ENCODE results near the gene BCKDHB. TPM values are rescaled to one million over a fixed set of nuclear protein-coding genes. Genes with fewer than 3 reads are reported as not detected.
A peak's percentile ranks its signal among the peaks of the same experiment; 100 is the strongest.

BCKDHB gene
- total RNA-seq, 1 donor from 2014 or later, result 37.2 TPM

DNA sequence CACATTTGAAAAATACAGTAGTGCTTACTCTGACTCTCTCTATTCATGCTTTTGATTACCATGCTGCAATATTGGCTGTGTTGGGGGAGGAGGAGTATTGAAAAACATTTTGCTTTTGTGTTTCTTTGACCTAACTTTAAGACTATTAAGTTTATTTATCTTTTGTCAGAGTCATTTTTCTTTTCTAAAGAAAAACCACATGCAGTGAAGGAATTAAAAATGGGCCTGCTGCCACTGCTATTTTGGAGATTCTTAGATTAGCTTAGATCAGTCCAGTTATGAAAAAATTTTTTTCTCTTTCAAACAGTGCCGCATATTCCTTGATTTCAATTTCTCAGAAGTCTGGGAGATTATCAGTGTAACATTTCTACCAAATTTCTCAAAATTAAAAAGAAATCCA, 36.1 kb downstream of the BCKDHB start:
- intact Hi-C loops (cut with micrococcal nuclease), result no loop called here
- no peaks in the 10 kb centered on the region for H3K36me3 ChIP-seq
- no peak overlapping the region for H3K4me3 ChIP-seq
- H3K27me3 ChIP-seq (ENCODE audit: low read depth), result no peaks in the 10 kb centered on the region
- no peaks in the 10 kb centered on the region for H3K9me3 ChIP-seq (replicated peaks)
- TF ChIP-seq, protein P1, sequence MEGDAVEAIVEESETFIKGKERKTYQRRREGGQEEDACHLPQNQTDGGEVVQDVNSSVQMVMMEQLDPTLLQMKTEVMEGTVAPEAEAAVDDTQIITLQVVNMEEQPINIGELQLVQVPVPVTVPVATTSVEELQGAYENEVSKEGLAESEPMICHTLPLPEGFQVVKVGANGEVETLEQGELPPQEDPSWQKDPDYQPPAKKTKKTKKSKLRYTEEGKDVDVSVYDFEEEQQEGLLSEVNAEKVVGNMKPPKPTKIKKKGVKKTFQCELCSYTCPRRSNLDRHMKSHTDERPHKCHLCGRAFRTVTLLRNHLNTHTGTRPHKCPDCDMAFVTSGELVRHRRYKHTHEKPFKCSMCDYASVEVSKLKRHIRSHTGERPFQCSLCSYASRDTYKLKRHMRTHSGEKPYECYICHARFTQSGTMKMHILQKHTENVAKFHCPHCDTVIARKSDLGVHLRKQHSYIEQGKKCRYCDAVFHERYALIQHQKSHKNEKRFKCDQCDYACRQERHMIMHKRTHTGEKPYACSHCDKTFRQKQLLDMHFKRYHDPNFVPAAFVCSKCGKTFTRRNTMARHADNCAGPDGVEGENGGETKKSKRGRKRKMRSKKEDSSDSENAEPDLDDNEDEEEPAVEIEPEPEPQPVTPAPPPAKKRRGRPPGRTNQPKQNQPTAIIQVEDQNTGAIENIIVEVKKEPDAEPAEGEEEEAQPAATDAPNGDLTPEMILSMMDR (IDR thresholded peaks at IDR 0.05; ENCODE audit: borderline replicate concordance), result no peak
- DNase-seq, result no peak
- peak overlapping the region; percentile 54 for H3K27ac ChIP-seq (replicated peaks)
- H3K4me1 ChIP-seq, result peaks cover 42% of the 10 kb centered on the region

DNA sequence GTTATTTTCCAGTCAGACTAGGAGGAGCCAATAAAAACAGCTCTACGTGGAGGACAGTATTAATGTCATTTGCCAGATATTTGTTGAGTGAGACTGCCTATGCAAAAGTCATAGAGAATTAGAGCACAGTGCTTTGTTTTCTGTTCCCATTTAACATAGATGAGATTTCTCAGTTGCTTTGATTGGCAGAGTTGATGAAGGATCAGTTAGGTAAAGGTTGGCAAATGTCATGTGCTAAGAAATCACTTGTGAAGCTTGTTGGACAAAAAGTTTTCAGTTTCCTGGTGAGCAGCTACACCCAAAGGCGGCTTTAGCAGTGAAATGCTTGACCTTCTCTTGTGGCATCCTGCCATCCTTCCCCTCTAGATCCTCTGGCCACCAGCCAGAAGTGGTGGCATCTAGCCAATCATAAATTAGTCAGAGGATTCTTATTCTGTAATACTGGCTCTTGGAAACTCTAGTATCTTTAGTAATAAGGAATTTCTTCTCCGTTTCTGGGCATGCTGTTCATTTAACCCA, 37.0 kb downstream of the BCKDHB start:
- DNase-seq, result peak; percentile 37
- Histone ChIP-seq H3K27me3 (ENCODE audit: low read depth) (no peaks in the 10 kb centered on the region), H3K9me3 (replicated peaks) (no peaks in the 10 kb centered on the region), H3K36me3 (no peaks in the 10 kb centered on the region), H3K4me1 (peaks cover 42% of the 10 kb centered on the region), H3K27ac (replicated peaks) (peak overlapping the region; percentile 54), H3K4me3 (peak overlapping the region; percentile 2)
- TF ChIP-seq, protein P1 (IDR thresholded peaks at IDR 0.05; ENCODE audit: borderline replicate concordance), result no peak
- intact Hi-C loops (cut with micrococcal nuclease), result no loop called here

DNA sequence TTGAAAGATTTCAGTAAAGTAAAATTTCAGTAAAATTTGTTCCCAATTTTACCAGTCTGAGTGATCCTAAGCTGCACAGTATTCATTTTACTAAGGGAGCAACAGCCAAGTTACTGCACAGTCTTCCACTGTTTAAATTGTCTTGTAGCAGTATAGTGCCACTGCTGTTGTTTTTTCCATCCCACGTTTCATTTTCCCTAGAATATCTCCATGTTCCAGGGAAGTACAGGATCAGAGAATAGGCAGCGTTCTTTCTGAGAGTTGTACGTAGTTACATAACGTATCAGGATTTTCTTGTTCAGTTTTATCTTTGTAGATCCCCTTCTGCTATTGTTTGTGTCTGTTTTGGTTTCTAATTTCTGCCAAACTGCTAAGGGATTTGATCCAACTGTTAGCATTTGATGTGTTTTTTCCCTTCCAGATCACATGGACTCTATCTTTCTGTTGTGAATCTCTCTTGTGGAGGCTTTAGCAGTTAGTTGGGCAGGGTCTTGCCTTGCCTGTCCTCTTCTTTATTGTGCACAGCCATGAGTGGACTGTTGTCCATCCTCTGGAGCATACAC, 38.4 kb downstream of the BCKDHB start:
- H3K27me3 ChIP-seq (ENCODE audit: low read depth), result no peaks in the 10 kb centered on the region
- H3K4me1 ChIP-seq, result peaks cover 42% of the 10 kb centered on the region
- no peak for DNase-seq
- intact Hi-C loops (cut with micrococcal nuclease), result no loop called here
- H3K4me3 ChIP-seq, result no peak overlapping the region
- H3K36me3 ChIP-seq, result no peaks in the 10 kb centered on the region
- no peak overlapping the region for H3K27ac ChIP-seq (replicated peaks)
- no peaks in the 10 kb centered on the region for H3K9me3 ChIP-seq (replicated peaks)
- TF ChIP-seq, protein P1 (IDR thresholded peaks at IDR 0.05; ENCODE audit: borderline replicate concordance), result no peak

DNA sequence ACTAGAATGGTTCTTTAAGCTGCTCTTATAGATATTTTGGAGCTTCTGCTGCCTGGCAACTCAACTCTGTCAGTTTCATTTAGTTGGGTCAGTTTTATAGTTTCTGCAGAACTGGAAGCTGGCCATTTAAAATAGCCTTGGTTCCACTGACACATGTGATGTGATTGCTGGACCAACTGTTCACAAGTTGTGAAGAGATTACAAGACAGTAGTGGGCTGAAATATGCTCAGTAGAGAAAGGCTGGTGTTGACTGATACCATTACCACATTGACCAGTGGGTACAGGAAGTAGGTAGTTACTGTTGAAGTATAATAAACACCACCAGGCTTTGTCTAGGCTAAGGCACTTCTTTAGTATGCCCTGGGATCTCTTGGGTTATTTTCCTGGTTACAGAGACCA, 39.0 kb downstream of the BCKDHB start:
- intact Hi-C loops (cut with micrococcal nuclease), result no loop called here
- Histone ChIP-seq H3K27me3 (ENCODE audit: low read depth) (no peaks in the 10 kb centered on the region), H3K9me3 (replicated peaks) (no peaks in the 10 kb centered on the region), H3K4me1 (peaks cover 42% of the 10 kb centered on the region), H3K4me3 (no peak overlapping the region), H3K27ac (replicated peaks) (peak overlapping the region; percentile 22), H3K36me3 (no peaks in the 10 kb centered on the region)
- TF ChIP-seq, protein P1 (IDR thresholded peaks at IDR 0.05; ENCODE audit: borderline replicate concordance), result no peak
- no peak for DNase-seq

DNA sequence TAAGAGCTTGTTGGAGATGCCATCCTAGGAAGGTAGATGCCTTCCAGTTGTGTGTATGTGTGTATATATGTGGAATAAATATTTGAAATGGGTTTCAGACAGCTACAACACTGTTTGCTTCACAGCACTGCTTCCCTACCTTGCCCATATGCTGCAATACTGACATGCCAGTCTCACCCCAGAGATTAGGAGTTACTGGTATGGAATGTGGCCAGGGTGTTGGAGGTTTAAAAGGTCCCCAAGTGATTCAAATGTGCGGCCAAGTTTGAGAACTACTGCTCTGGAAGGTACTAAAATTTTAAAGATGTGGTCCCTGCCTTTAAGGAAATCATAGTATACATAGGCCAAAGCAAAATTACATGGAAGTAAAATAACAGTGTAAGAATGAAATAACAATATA, 39.5 kb downstream of the BCKDHB start:
- intact Hi-C loops (cut with micrococcal nuclease), result no loop called here
- Histone ChIP-seq H3K4me1 (peaks cover 42% of the 10 kb centered on the region), H3K9me3 (replicated peaks) (no peaks in the 10 kb centered on the region), H3K4me3 (no peak overlapping the region), H3K36me3 (no peaks in the 10 kb centered on the region), H3K27me3 (ENCODE audit: low read depth) (no peaks in the 10 kb centered on the region), H3K27ac (replicated peaks) (peak overlapping the region; percentile 22)
- TF ChIP-seq, protein P1 (IDR thresholded peaks at IDR 0.05; ENCODE audit: borderline replicate concordance), result no peak
- no peak for DNase-seq
